HAP-1 (cell line): ENCODE measurements around the gene ITGAL.
A peak's percentile ranks its signal among the peaks of the same experiment; 100 is the strongest.

Experiments used
- DNase-seq, 2 experiments: peaks; one replicate each; pipeline ENCODE4 v3.0.0-alpha.2; 2016 to 2020; ENCODE audit warnings: low spot score in 2 of 2
- H3K27me3 ChIP-seq: fragments of 250-450 bp; sonication (Bioruptor Pico); 2 replicates; pipeline ENCODE4 v1.5.1; 2020; ENCODE audit warnings: low read depth, mild to moderate bottlenecking, moderate library complexity
- H3K36me3 ChIP-seq: fragments of 250-450 bp; sonication (Bioruptor Pico); replicated peaks from 2 replicates; pipeline ENCODE4 v1.5.1; 2020; ENCODE audit warnings: mild to moderate bottlenecking
- H3K4me1 ChIP-seq: fragments of 250-450 bp; sonication (Bioruptor Pico); 2 replicates; pipeline ENCODE4 v1.5.1; 2020; ENCODE audit warnings: mild to moderate bottlenecking
- H3K4me3 ChIP-seq: fragments of 250-450 bp; sonication (Bioruptor Pico); 2 replicates; pipeline ENCODE4 v1.5.1; 2020; ENCODE audit warnings: mild to moderate bottlenecking, moderate library complexity
- H3K9me3 ChIP-seq: fragments of 250-450 bp; sonication (Bioruptor Pico); 2 replicates; pipeline ENCODE4 v1.5.1; 2020; ENCODE audit warnings: mild to moderate bottlenecking, moderate library complexity
- in situ Hi-C: fragments of 300-500 bp; cut with MboI; formaldehyde crosslinking; loops from 3 replicates; pipeline ENCODE4 v1.14.3; 2020; ENCODE audit warnings: low sequenced_read_pairs, inconsistent platforms, mixed read lengths

The ITGAL gene

GRCh38 chr16:30490210-30490609 is 17.7 kb downstream of the ITGAL start:
- no peaks in the 10 kb centered on the region for H3K27me3 ChIP-seq
- H3K4me1 ChIP-seq: peaks cover 9% of the 10 kb centered on the region
- H3K36me3 ChIP-seq: no peaks in the 10 kb centered on the region
- H3K4me3 ChIP-seq: no peak overlapping the region
- peak; percentile 71 to 85 for DNase-seq
- no peaks in the 10 kb centered on the region for H3K9me3 ChIP-seq
- in situ Hi-C loops: no loop called here

- in situ Hi-C loops: no loop called here
- no peak for DNase-seq
- no peaks in the 10 kb centered on the region for H3K27me3 ChIP-seq
- H3K4me3 ChIP-seq: no peak overlapping the region
- peaks cover 9% of the 10 kb centered on the region for H3K4me1 ChIP-seq
- H3K9me3 ChIP-seq: no peaks in the 10 kb centered on the region
- no peaks in the 10 kb centered on the region for H3K36me3 ChIP-seq
Measured at GRCh38 chr16:30491229-30491628, 18.7 kb downstream of the ITGAL start.

GRCh38 chr16:30491744-30492308 is 19.3 kb downstream of the ITGAL start:
- no peaks in the 10 kb centered on the region for H3K27me3 ChIP-seq
- H3K4me3 ChIP-seq: no peak overlapping the region
- H3K36me3 ChIP-seq: no peaks in the 10 kb centered on the region
- H3K9me3 ChIP-seq: no peaks in the 10 kb centered on the region
- H3K4me1 ChIP-seq: peaks cover 9% of the 10 kb centered on the region
- in situ Hi-C loops: no loop called here
- no peak for DNase-seq

GRCh38 chr16:30493941-30494488 is 21.5 kb downstream of the ITGAL start:
- Histone ChIP-seq H3K9me3 (no peaks in the 10 kb centered on the region), H3K4me3 (no peak overlapping the region), H3K4me1 (peaks cover 9% of the 10 kb centered on the region), H3K27me3 (no peaks in the 10 kb centered on the region), H3K36me3 (no peaks in the 10 kb centered on the region)
- no peak for DNase-seq
- in situ Hi-C loops: no loop called here

- H3K9me3 ChIP-seq: no peaks in the 10 kb centered on the region
- in situ Hi-C loops: no loop called here
- no peaks in the 10 kb centered on the region for H3K27me3 ChIP-seq
- H3K4me1 ChIP-seq: peaks cover 7% of the 10 kb centered on the region
- H3K4me3 ChIP-seq: no peak overlapping the region
- DNase-seq: no peak
- H3K36me3 ChIP-seq: no peaks in the 10 kb centered on the region
Measured at GRCh38 chr16:30494709-30495108, 22.2 kb downstream of the ITGAL start.

GRCh38 chr16:30499284-30499683 is 26.7 kb downstream of the ITGAL start:
- H3K9me3 ChIP-seq: no peaks in the 10 kb centered on the region
- no peak for DNase-seq
- in situ Hi-C loops: no loop called here
- H3K27me3 ChIP-seq: no peaks in the 10 kb centered on the region
- no peaks in the 10 kb centered on the region for H3K4me1 ChIP-seq
- no peak overlapping the region for H3K4me3 ChIP-seq
- H3K36me3 ChIP-seq: no peaks in the 10 kb centered on the region

GRCh38 chr16:30503403-30504296 is 31.1 kb downstream of the ITGAL start:
- H3K4me1 ChIP-seq: no peaks in the 10 kb centered on the region
- H3K27me3 ChIP-seq: no peaks in the 10 kb centered on the region
- no peaks in the 10 kb centered on the region for H3K36me3 ChIP-seq
- H3K9me3 ChIP-seq: no peaks in the 10 kb centered on the region
- in situ Hi-C loops: no loop called here
- DNase-seq: no peak
- H3K4me3 ChIP-seq: no peak overlapping the region

GRCh38 chr16:30509081-30509765 is 36.7 kb downstream of the ITGAL start:
- no peaks in the 10 kb centered on the region for H3K36me3 ChIP-seq
- H3K27me3 ChIP-seq: no peaks in the 10 kb centered on the region
- in situ Hi-C loops: no loop called here
- no peaks in the 10 kb centered on the region for H3K4me1 ChIP-seq
- H3K4me3 ChIP-seq: no peak overlapping the region
- no peaks in the 10 kb centered on the region for H3K9me3 ChIP-seq
- no peak for DNase-seq

- H3K4me3 ChIP-seq: no peak overlapping the region
- no peaks in the 10 kb centered on the region for H3K36me3 ChIP-seq
- in situ Hi-C loops: no loop called here
- no peaks in the 10 kb centered on the region for H3K9me3 ChIP-seq
- H3K27me3 ChIP-seq: no peaks in the 10 kb centered on the region
- H3K4me1 ChIP-seq: no peaks in the 10 kb centered on the region
- no peak for DNase-seq
Measured at GRCh38 chr16:30510376-30510938, 37.9 kb downstream of the ITGAL start.

- no peaks in the 10 kb centered on the region for H3K27me3 ChIP-seq
- no peaks in the 10 kb centered on the region for H3K36me3 ChIP-seq
- no peak overlapping the region for H3K4me3 ChIP-seq
- no peaks in the 10 kb centered on the region for H3K4me1 ChIP-seq
- DNase-seq: no peak
- H3K9me3 ChIP-seq: no peaks in the 10 kb centered on the region
- in situ Hi-C loops: no loop called here
Measured at GRCh38 chr16:30511509-30511908, 39.0 kb downstream of the ITGAL start.

- DNase-seq: no peak
- no peaks in the 10 kb centered on the region for H3K4me1 ChIP-seq
- no peaks in the 10 kb centered on the region for H3K36me3 ChIP-seq
- in situ Hi-C loops: no loop called here
- H3K27me3 ChIP-seq: no peaks in the 10 kb centered on the region
- H3K9me3 ChIP-seq: no peaks in the 10 kb centered on the region
- no peak overlapping the region for H3K4me3 ChIP-seq
Measured at GRCh38 chr16:30515275-30515674, 42.7 kb downstream of the ITGAL start.

GRCh38 chr16:30518552-30518951 is 46.0 kb downstream of the ITGAL start:
- no peak for DNase-seq
- Histone ChIP-seq H3K36me3 (no peaks in the 10 kb centered on the region), H3K4me1 (no peaks in the 10 kb centered on the region)

GRCh38 chr16:30519120-30520049 is 46.8 kb downstream of the ITGAL start:
- Histone ChIP-seq H3K36me3 (peaks cover 1% of the 10 kb centered on the region), H3K9me3 (no peaks in the 10 kb centered on the region)

More at GRCh38 chr16:30518552-30518951, 46.0 kb downstream of the ITGAL start:
- in situ Hi-C loops: no loop called here
- H3K4me3 ChIP-seq: no peak overlapping the region
- H3K27me3 ChIP-seq: no peaks in the 10 kb centered on the region
- H3K9me3 ChIP-seq: no peaks in the 10 kb centered on the region

More at GRCh38 chr16:30519120-30520049, 46.8 kb downstream of the ITGAL start:
- H3K27me3 ChIP-seq: no peaks in the 10 kb centered on the region
- H3K4me3 ChIP-seq: no peak overlapping the region
- in situ Hi-C loops: loop anchor here (10.0 kb wide), 1 partner anchor 85 kb away; the partner anchor contains the start of gene DCTPP1
- no peak for DNase-seq
- H3K4me1 ChIP-seq: no peaks in the 10 kb centered on the region
